ENCODE results near the gene COL4A1.

COL4A1 gene

DNA sequence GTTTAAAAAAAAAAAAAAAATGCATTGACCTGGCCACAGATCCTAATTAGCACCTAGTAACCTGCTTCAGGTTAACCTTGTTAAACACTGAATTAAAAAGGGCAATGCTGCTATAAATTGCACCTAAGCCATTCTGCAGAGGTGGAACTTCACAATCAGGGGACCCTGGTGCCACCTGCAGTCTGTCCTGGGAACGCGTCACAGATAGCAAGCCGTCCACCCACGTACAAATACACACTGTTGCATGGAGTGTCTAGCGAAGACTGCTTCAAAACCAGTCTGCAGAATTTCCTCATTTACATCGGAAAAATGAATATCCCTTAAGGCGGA, 169.3 kb downstream of the COL4A1 start:
- TF ChIP-seq EGR1 (IDR thresholded peaks at IDR 0.05) (peak; percentile 72), NFIC (IDR thresholded peaks at IDR 0.05) (no peak), ZBTB7A (IDR thresholded peaks at IDR 0.05; ENCODE audit: low read depth) (no peak), TEAD4 (IDR thresholded peaks at IDR 0.05) (no peak), FOXM1 (IDR thresholded peaks at IDR 0.05; ENCODE audit: borderline replicate concordance, low read depth) (no peak), TAF1 (IDR thresholded peaks at IDR 0.05; ENCODE audit: low read depth) (no peak), REST (IDR thresholded peaks at IDR 0.05; ENCODE audit: low read depth) (no peak), RAD21 (IDR thresholded peaks at IDR 0.05; ENCODE audit: low read depth) (peak; percentile 57), CEBPB (IDR thresholded peaks at IDR 0.05) (no peak), MAX (IDR thresholded peaks at IDR 0.05) (no peak), USF1 (IDR thresholded peaks at IDR 0.05) (no peak), TCF12 (IDR thresholded peaks at IDR 0.05; ENCODE audit: low read depth) (no peak)

- TF ChIP-seq NFIC (IDR thresholded peaks at IDR 0.05), result no peak
- no peak for TF ChIP-seq USF1 (IDR thresholded peaks at IDR 0.05)
- TF ChIP-seq CEBPB (IDR thresholded peaks at IDR 0.05), result no peak
- no peak for TF ChIP-seq FOXM1 (IDR thresholded peaks at IDR 0.05; ENCODE audit: borderline replicate concordance, low read depth)
- TF ChIP-seq CREB1 (IDR thresholded peaks at IDR 0.05; ENCODE audit: low read depth), result no peak
- no peak for TF ChIP-seq YY1 (IDR thresholded peaks at IDR 0.05; ENCODE audit: low read depth)
- TF ChIP-seq TEAD4 (IDR thresholded peaks at IDR 0.05), result no peak
- TF ChIP-seq MAX (IDR thresholded peaks at IDR 0.05), result no peak
- no peak for TF ChIP-seq RAD21 (IDR thresholded peaks at IDR 0.05; ENCODE audit: low read depth)
- no peak for TF ChIP-seq REST (IDR thresholded peaks at IDR 0.05; ENCODE audit: low read depth)
These were observed 170.0 kb downstream of the COL4A1 start for GRCh38 chr13:110136660-110137585.

DNA sequence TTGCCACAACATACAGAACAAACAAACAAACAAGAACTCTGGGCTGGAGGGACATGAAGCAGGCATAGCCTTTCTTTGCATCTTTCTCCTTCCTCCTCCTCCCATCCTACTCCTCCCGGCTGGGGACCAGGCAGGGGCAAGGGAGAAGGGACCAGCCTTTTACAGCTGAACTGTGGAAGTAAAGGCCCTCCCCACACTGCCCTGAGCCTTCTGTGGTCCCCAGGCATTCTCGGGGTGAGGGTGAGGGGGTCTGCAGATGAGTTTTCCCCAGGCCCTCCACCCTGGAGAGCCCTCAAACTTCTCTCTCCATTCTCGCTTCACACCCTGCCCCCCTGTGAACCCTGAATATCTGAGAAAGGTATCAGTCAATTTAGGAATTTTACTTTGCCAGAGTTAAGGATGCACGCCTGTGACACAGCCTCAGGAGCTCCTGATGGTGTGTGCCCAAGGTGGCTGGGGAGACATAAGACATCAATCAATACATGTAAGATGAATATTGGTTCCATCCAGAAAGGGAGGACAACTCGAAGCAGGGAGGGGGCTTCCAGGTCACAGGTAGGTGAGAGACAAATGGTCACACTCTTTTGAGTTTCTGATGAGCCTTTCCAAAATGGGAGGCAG, 170.9 kb downstream of the COL4A1 start:
- TF ChIP-seq RAD21 (IDR thresholded peaks at IDR 0.05; ENCODE audit: low read depth) (no peak), NFIC (IDR thresholded peaks at IDR 0.05) (no peak), TAF1 (IDR thresholded peaks at IDR 0.05; ENCODE audit: low read depth) (no peak), EP300 (IDR thresholded peaks at IDR 0.05; ENCODE audit: borderline replicate concordance) (no peak), EGR1 (IDR thresholded peaks at IDR 0.05) (no peak)

DNA sequence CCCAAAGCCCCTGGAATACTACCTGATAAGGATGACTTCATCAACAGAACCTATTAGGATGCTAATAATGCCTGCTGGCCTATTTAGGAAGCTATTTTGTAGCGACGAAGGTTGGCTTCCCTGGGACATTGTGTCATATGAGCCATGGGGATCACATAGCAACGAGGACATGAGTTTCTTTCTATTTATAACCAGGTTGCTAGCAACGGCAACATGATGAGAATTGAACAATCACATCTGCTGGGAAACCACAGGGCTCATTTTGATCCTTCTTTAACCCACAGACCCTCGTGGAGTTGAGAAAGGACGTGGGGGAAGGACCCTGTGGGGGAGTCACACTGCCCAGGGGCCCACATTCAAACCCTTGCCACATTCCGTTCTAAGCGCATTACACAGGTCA, 172.2 kb downstream of the COL4A1 start:
- TF ChIP-seq EGR1 (IDR thresholded peaks at IDR 0.05) (no peak), TCF12 (IDR thresholded peaks at IDR 0.05; ENCODE audit: low read depth) (no peak), TEAD4 (IDR thresholded peaks at IDR 0.05) (no peak), EP300 (IDR thresholded peaks at IDR 0.05; ENCODE audit: borderline replicate concordance) (no peak), ZBTB7A (IDR thresholded peaks at IDR 0.05; ENCODE audit: low read depth) (no peak), USF1 (IDR thresholded peaks at IDR 0.05) (no peak), YY1 (IDR thresholded peaks at IDR 0.05; ENCODE audit: low read depth) (no peak), REST (IDR thresholded peaks at IDR 0.05; ENCODE audit: low read depth) (no peak), RAD21 (IDR thresholded peaks at IDR 0.05; ENCODE audit: low read depth) (no peak), CREB1 (IDR thresholded peaks at IDR 0.05; ENCODE audit: low read depth) (no peak), MAX (IDR thresholded peaks at IDR 0.05) (no peak), TAF1 (IDR thresholded peaks at IDR 0.05; ENCODE audit: low read depth) (no peak), NFIC (IDR thresholded peaks at IDR 0.05) (no peak), FOXM1 (IDR thresholded peaks at IDR 0.05; ENCODE audit: borderline replicate concordance, low read depth) (no peak)

Data from Ishikawa (cell line).